SK-N-MC (cell line): Measurements from ENCODE around the gene AKT3.

ENCODE experiments used
- EZH2 ChIP-seq: fragments of 200-600 bp; sonication (generic); IDR thresholded peaks from one replicate; pipeline ENCODE4 v1.6.1; 2017; ENCODE audit warnings: antibody characterized with exemption
- FOXP2 ChIP-seq: optimal IDR thresholded peaks from 2 replicates; pipeline ENCODE3; 2011; ENCODE audit warnings: mild to moderate bottlenecking, moderate library complexity; ENCODE audit not compliant: insufficient read depth; ENCODE audit errors: extremely low read length, control extremely low read depth
- POLR2AphosphoS5 ChIP-seq: IDR thresholded peaks from 2 replicates; pipeline ENCODE4 v1.6.1; 2012; ENCODE audit warnings: mild to moderate bottlenecking, low read depth, low read length, borderline replicate concordance

DNA sequence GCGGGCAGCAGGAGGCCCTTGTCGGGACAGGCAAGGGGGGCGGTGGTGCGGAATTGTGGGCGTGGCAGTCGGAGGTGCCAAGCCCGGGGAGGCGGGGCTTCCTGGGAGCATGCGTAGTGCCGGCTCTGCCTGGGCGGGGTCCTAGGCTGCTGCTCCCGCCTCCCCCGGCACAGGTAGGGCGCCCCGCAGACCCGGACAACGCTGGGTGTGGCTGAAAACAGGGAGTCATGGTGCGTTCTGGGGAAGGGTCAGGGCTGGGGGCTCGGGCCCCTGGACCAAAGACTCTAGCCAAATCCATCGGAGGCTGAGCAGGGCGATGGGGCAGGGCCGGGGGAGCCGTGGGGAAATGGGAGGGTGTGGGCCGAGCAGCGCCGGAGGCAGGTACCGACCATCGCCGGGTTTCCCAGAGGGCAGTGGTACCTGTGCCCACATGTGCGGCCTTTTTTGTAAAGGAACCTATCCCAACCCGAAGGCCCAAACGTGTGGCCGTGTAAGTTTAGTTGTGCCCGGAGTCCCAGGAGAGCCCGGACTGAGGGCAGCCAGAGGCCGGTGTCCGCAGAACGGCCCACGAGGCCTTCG, 362.3 kb downstream of the AKT3 start:
- TF ChIP-seq EZH2 (no peak), POLR2AphosphoS5 (no peak), FOXP2 (no peak)
